Dermis microvascular lymphatic vessel endothelial cell (primary cell): ENCODE measurements around the gene CRTC3. TPM values are rescaled to one million over a fixed set of nuclear protein-coding genes. Genes with fewer than 3 reads are reported as not detected.
"Not testable (repeated sequence)": the region's sequence is repeated elsewhere in the genome, so short reads cannot be mapped to it uniquely, and the experiment has no call there.

Source experiments
- DNase-seq, 2 donors: peaks; one replicate each; pipeline versions ENCODE4 v3.0.0 to v3.0.0-alpha.2; 2010; ENCODE audit warnings: low read depth in 2 of 2
- total RNA-seq: library from RNA; depleted of rRNA; stranded (reverse); fragments of >200 nt; gene quantifications from 2 replicates; pipeline ENCODE4 v1.2.1, GENCODE V29; 2014

The CRTC3 gene
- total RNA-seq, 1 donor from 2014 or later, result 6.8 TPM

GRCh38 chr15:90671216-90671615, 141.5 kb downstream of the CRTC3 start:
- DNase-seq, result no peak

- DNase-seq, result not testable (repeated sequence)
Measured at GRCh38 chr15:90673357-90673756, 143.6 kb downstream of the CRTC3 start.

GRCh38 chr15:90674476-90674875, 144.8 kb downstream of the CRTC3 start:
- no peak for DNase-seq

GRCh38 chr15:90675464-90675863, 145.7 kb downstream of the CRTC3 start:
- no peak for DNase-seq

- DNase-seq, result peak in 1 of 2 donors; percentile 17
Measured at GRCh38 chr15:90677807-90678790, 148.4 kb downstream of the CRTC3 start.

GRCh38 chr15:90679959-90680358, 150.2 kb downstream of the CRTC3 start:
- no peak for DNase-seq

- no peak for DNase-seq
Measured at GRCh38 chr15:90680371-90680935, 150.7 kb downstream of the CRTC3 start.

GRCh38 chr15:90681056-90681455, 151.3 kb downstream of the CRTC3 start:
- DNase-seq, result no peak

- DNase-seq, result peak in 1 of 2 donors; percentile 25
Measured at GRCh38 chr15:90681480-90681879, 151.8 kb downstream of the CRTC3 start.

GRCh38 chr15:90683371-90683770, 153.6 kb downstream of the CRTC3 start:
- no peak for DNase-seq

- no peak for DNase-seq
Measured at GRCh38 chr15:90683876-90684275, 154.2 kb downstream of the CRTC3 start.

- DNase-seq, result no peak
Measured at GRCh38 chr15:90684281-90684680, 154.6 kb downstream of the CRTC3 start.

GRCh38 chr15:90685591-90686434, 156.1 kb downstream of the CRTC3 start:
- DNase-seq, result no peak

- no peak for DNase-seq
Measured at GRCh38 chr15:90686435-90687218, 156.9 kb downstream of the CRTC3 start.

GRCh38 chr15:90689326-90689961, 159.7 kb downstream of the CRTC3 start:
- not testable (repeated sequence) for DNase-seq

- DNase-seq, result no peak
Measured at GRCh38 chr15:90690585-90690984, 160.9 kb downstream of the CRTC3 start.

- DNase-seq, result no peak
Measured at GRCh38 chr15:90691369-90691768, 161.6 kb downstream of the CRTC3 start.

- DNase-seq, result no peak
Measured at GRCh38 chr15:90691982-90692773, 162.5 kb downstream of the CRTC3 start.
